HCT116 (cell line): ENCODE results near the gene IL11RA. TPM values are rescaled to one million over a fixed set of nuclear protein-coding genes. Genes with fewer than 3 reads are reported as not detected.

Experiments
- ATAC-seq: fragments of 200-7000 bp; cut with Tn5 transposase; 2 replicates; pipeline ENCODE4 v1.9.1; 2020; ENCODE audit warnings: mild to moderate bottlenecking, moderate library complexity
- BruUV-seq: library from RNA; stranded (reverse); fragments of 400-500 nt; replicated peaks from 2 replicates; lab custom pipeline; 2021; lab: Mats Ljungman, UMichigan
- CTCF ChIA-PET: fragments of 300-600 bp; sonication (Branson Sonifier 250); formaldehyde crosslinking; loops from one replicate; lab custom pipeline; 2021; ENCODE audit warnings: antibody characterized with exemption; lab: Charles Lee
- POLR2A ChIA-PET: fragments of 300-600, 350-600 bp; sonication (Branson Sonifier 250); formaldehyde crosslinking; loops from one replicate; lab custom pipeline; 2021; ENCODE audit warnings: antibody characterized with exemption; lab: Charles Lee
- RAD21 ChIA-PET, 2 experiments: fragments of 300-600 bp; sonication (Branson Sonifier 250); formaldehyde crosslinking; loops; one replicate each; lab custom pipeline; 2023; ENCODE audit warnings: low total read pairs in 2 of 2; ENCODE audit not compliant: uncharacterized antibody in 2 of 2, unreplicated experiment in 2 of 2, low non-redundant PET in 1 of 2; lab: Charles Lee
- DNase-seq: peaks from one replicate; pipeline ENCODE4 v3.0.0-alpha.2; 2010; ENCODE audit warnings: low read depth, low spot score
- H2AFZ ChIP-seq: fragments of 200-600 bp; shearing (Covaris generic), sonication (generic); 2 replicates; pipeline ENCODE4 v1.6.1; 2017; ENCODE audit warnings: low read depth, mixed run types, mixed read lengths, antibody characterized with exemption, low read length; ENCODE audit not compliant: poor library complexity, severe bottlenecking
- H3K27ac ChIP-seq: 2 replicates; pipeline ENCODE4 v1.5.1; 2012; ENCODE audit warnings: low read depth, low read length
- H3K27me3 ChIP-seq: fragments of 200-600 bp; sonication (generic); 2 replicates; pipeline ENCODE4 v1.6.1; 2016; ENCODE audit warnings: mixed run types, low read length, mixed read lengths; ENCODE audit not compliant: insufficient read depth
- H3K36me3 ChIP-seq, 2 experiments: fragments of 200-500 bp in 1 of 2; fragments of 200-600 bp in 1 of 2; sonication (Bioruptor generic) in 1 of 2; sonication (generic) in 1 of 2; 2 replicates each; pipeline versions ENCODE4 v1.5.1 to v1.6.1; 2014 to 2016; ENCODE audit warnings: low read length in 2 of 2, inconsistent platforms in 1 of 2, mixed read lengths in 1 of 2, mixed run types in 1 of 2; ENCODE audit not compliant: insufficient read depth in 2 of 2, control insufficient read depth in 1 of 2
- H3K4me1 ChIP-seq, 2 experiments: fragments of 200-600 bp in 1 of 2; sonication (generic) in 1 of 2; 2 replicates each; pipeline versions ENCODE4 v1.5.1 to v1.6.1; 2012 to 2017; ENCODE audit warnings: low read length in 2 of 2, inconsistent platforms in 1 of 2, mild to moderate bottlenecking in 1 of 2, mixed read lengths in 1 of 2, mixed run types in 1 of 2, moderate library complexity in 1 of 2; ENCODE audit not compliant: insufficient read depth in 2 of 2, control insufficient read depth in 1 of 2
- H3K4me2 ChIP-seq: fragments of 200-600 bp; sonication (generic); 2 replicates; pipeline ENCODE4 v1.6.1; 2017; ENCODE audit warnings: mixed run types, low read length, mixed read lengths
- H3K4me3 ChIP-seq, 2 experiments: fragments of 200-600 bp in 1 of 2; sonication (generic) in 1 of 2; replicated peaks in 1 of 2; 2 replicates each; pipeline ENCODE4 v1.5.1; 2011 to 2016; ENCODE audit warnings: low read length in 2 of 2, control low read depth in 1 of 2, low read depth in 1 of 2, mild to moderate bottlenecking in 1 of 2, mixed read lengths in 1 of 2, mixed run types in 1 of 2
- H3K79me2 ChIP-seq: fragments of 200-600 bp; sonication (generic); 2 replicates; pipeline ENCODE4 v1.6.1; 2017; ENCODE audit warnings: mild to moderate bottlenecking, mixed run types, low read length, moderate library complexity, mixed read lengths; ENCODE audit not compliant: insufficient read depth
- H3K9ac ChIP-seq: fragments of 200-600 bp; sonication (generic); 2 replicates; pipeline ENCODE4 v1.6.1; 2016; ENCODE audit warnings: low read length, mixed read lengths
- H3K9me2 ChIP-seq: fragments of 200-600 bp; sonication (generic), shearing (Covaris generic); 2 replicates; pipeline ENCODE4 v1.6.1; 2017; ENCODE audit warnings: mixed run types, mild to moderate bottlenecking, moderate library complexity; ENCODE audit not compliant: insufficient read depth
- H3K9me3 ChIP-seq, 2 experiments: fragments of 200-500 bp in 1 of 2; fragments of 200-600 bp in 1 of 2; sonication (Bioruptor generic) in 1 of 2; sonication (generic) in 1 of 2; 2 replicates each; pipeline ENCODE4 v1.6.1; 2014 to 2017; ENCODE audit warnings: low read length in 2 of 2, mixed read lengths in 2 of 2, inconsistent platforms in 1 of 2, low read depth in 1 of 2, mild to moderate bottlenecking in 1 of 2, mixed run types in 1 of 2, moderate library complexity in 1 of 2; ENCODE audit not compliant: control insufficient read depth in 1 of 2, insufficient read depth in 1 of 2
- H4K20me1 ChIP-seq: fragments of 200-600 bp; sonication (generic), shearing (Covaris generic); 2 replicates; pipeline ENCODE4 v1.6.1; 2017; ENCODE audit warnings: mixed run types, mild to moderate bottlenecking, moderate library complexity; ENCODE audit not compliant: insufficient read depth
- ATF3 ChIP-seq: IDR thresholded peaks from 2 replicates; pipeline ENCODE4 v1.6.1; 2012
- CEBPB ChIP-seq: IDR thresholded peaks from 2 replicates; pipeline ENCODE4 v1.6.1; 2012; ENCODE audit warnings: low read depth
- CTCF ChIP-seq, 3 experiments: fragments of 200-600 bp in 1 of 3; sonication (generic) in 1 of 3; IDR thresholded peaks in 2 of 3; conservative IDR thresholded peaks in 1 of 3; 2 replicates each; pipeline ENCODE4 v1.5.1; 2012 to 2017; ENCODE audit warnings: low read depth in 2 of 3, low read length in 2 of 3, antibody characterized with exemption in 1 of 3, borderline replicate concordance in 1 of 3, control low read depth in 1 of 3, mild to moderate bottlenecking in 1 of 3, mixed read lengths in 1 of 3, mixed run types in 1 of 3, moderate library complexity in 1 of 3; ENCODE audit not compliant: insufficient read depth in 1 of 3
- EGR1 ChIP-seq: IDR thresholded peaks from 2 replicates; pipeline ENCODE4 v1.6.1; 2012; ENCODE audit warnings: low read depth
- ELF1 ChIP-seq: IDR thresholded peaks from 2 replicates; pipeline ENCODE4 v1.6.1; 2012; ENCODE audit warnings: low read depth, borderline replicate concordance
- EZH2phosphoT487 ChIP-seq: fragments of 200-600 bp; IDR thresholded peaks from 2 replicates; pipeline ENCODE4 v1.6.1; 2018; ENCODE audit warnings: antibody characterized with exemption, borderline replicate concordance
- FOSL1 ChIP-seq: IDR thresholded peaks from 2 replicates; pipeline ENCODE4 v1.6.1; 2012; ENCODE audit warnings: low read depth
- JUND ChIP-seq: IDR thresholded peaks from 2 replicates; pipeline ENCODE4 v1.6.1; 2012
- MAX ChIP-seq: IDR thresholded peaks from 2 replicates; pipeline ENCODE4 v1.6.1; 2012
- POLR2A ChIP-seq: IDR thresholded peaks from 2 replicates; pipeline ENCODE4 v1.7.0; 2011; ENCODE audit warnings: borderline replicate concordance; ENCODE audit not compliant: insufficient read depth, insufficient read length; ENCODE audit errors: extremely low read depth
- POLR2AphosphoS5 ChIP-seq: IDR thresholded peaks from 2 replicates; pipeline ENCODE4 v1.6.1; 2011; ENCODE audit warnings: mild to moderate bottlenecking, low read depth, low read length, moderate library complexity
- RAD21 ChIP-seq: IDR thresholded peaks from 2 replicates; pipeline ENCODE4 v1.6.1; 2012; ENCODE audit warnings: low read depth, mild to moderate bottlenecking
- REST ChIP-seq: IDR thresholded peaks from 2 replicates; pipeline ENCODE4 v1.6.1; 2012; ENCODE audit warnings: low read depth
- SP1 ChIP-seq: IDR thresholded peaks from 2 replicates; pipeline ENCODE4 v1.6.1; 2012; ENCODE audit warnings: low read depth
- SRF ChIP-seq: IDR thresholded peaks from 2 replicates; pipeline ENCODE4 v1.6.1; 2012; ENCODE audit warnings: low read depth
- TCF7L2 ChIP-seq: IDR thresholded peaks from 2 replicates; pipeline ENCODE4 v1.7.0; 2011; ENCODE audit warnings: borderline replicate concordance, inconsistent platforms; ENCODE audit not compliant: insufficient read depth, insufficient read length; ENCODE audit errors: extremely low read depth
- YY1 ChIP-seq: IDR thresholded peaks from 2 replicates; pipeline ENCODE4 v1.6.1; 2011; ENCODE audit warnings: low read length, low read depth, moderate library complexity, mild to moderate bottlenecking; ENCODE audit not compliant: insufficient replicate concordance; ENCODE audit errors: extremely low read depth
- ZBTB33 ChIP-seq: IDR thresholded peaks from 2 replicates; pipeline ENCODE4 v1.6.1; 2011; ENCODE audit warnings: mild to moderate bottlenecking, low read length, moderate library complexity; ENCODE audit not compliant: insufficient replicate concordance; ENCODE audit errors: extremely low read depth
- ZNF274 ChIP-seq: fragments of 200-500 bp; sonication (Bioruptor generic); IDR thresholded peaks from 2 replicates; pipeline ENCODE4 v1.6.1; 2014; ENCODE audit warnings: mild to moderate bottlenecking, low read depth, low read length, inconsistent platforms
- intact Hi-C: fragments of 100-400 bp; cut with micrococcal nuclease; formaldehyde crosslinking; loops from 2 replicates; pipeline ENCODE4 v1.10.0; 2022
- total RNA-seq: library from RNA; stranded (reverse); gene quantifications from one replicate; pipeline ENCODE4 v1.2.1, GENCODE V29; 2021; ENCODE audit not compliant: unreplicated experiment

IL11RA gene
- total RNA-seq, 1 experiment from 2014 or later, result 10.6 TPM

GRCh38 chr9:34685591-34685990 lies 33.6 kb downstream of the IL11RA start:
- ChIA-PET POLR2A (no interaction called here), RAD21 (no interaction called here), CTCF (interaction anchor here (2.9 kb wide), 1 partner anchor 17 kb away, joined by 7 read pairs; no protein-coding TSS in a partner anchor)
- Histone ChIP-seq H3K4me3 (no peak overlapping the region), H3K4me2 (no peak overlapping the region), H3K9me2 (no peaks in the 10 kb centered on the region), H3K36me3 (no peaks in the 10 kb centered on the region), H4K20me1 (no peaks in the 10 kb centered on the region), H3K27ac (no peak overlapping the region), H3K79me2 (no peaks in the 10 kb centered on the region), H3K4me1 (no peaks in the 10 kb centered on the region), H3K27me3 (no peaks in the 10 kb centered on the region), H3K9ac (no peak overlapping the region), H2AFZ (no peak overlapping the region), H3K9me3 (no peaks in the 10 kb centered on the region)
- BruUV-seq, result no TSS peak
- ATAC-seq, result no peak
- intact Hi-C loops, result no loop called here
- TF ChIP-seq SP1 (no peak), YY1 (no peak), POLR2A (no peak), MAX (no peak), EZH2phosphoT487 (no peak), ELF1 (no peak), REST (no peak), CTCF (IDR thresholded peaks at IDR 0.05 in 2 of 3, conservative IDR thresholded peaks at IDR 0.05 in 1 of 3; ENCODE audit: borderline replicate concordance in 1 of 3, insufficient read depth in 1 of 3, low read depth in 2 of 3, low read length in 2 of 3) (no peak), JUND (no peak), ZBTB33 (no peak), RAD21 (no peak), FOSL1 (no peak), ATF3 (no peak), CEBPB (no peak), EGR1 (no peak), POLR2AphosphoS5 (no peak), SRF (no peak), TCF7L2 (no peak), ZNF274 (no peak)
- no peak for DNase-seq
